Small intestine (tissue), 7 donors: ENCODE data around the gene BCAP31. TPM values are rescaled to one million over a fixed set of nuclear protein-coding genes. Genes with fewer than 3 reads are reported as not detected.
A peak's percentile ranks its signal among the peaks of the same experiment; 100 is the strongest.
"Not testable (repeated sequence)": the region's sequence is repeated elsewhere in the genome, so short reads cannot be mapped to it uniquely, and the experiment has no call there.

ENCODE experiments used
- DNase-seq, 2 donors: peaks; one replicate each; pipeline versions ENCODE4 v3.0.0 to v3.0.0-alpha.2; 2013
- FAIRE-seq: peaks from 2 replicates; lab custom pipeline; 2012; peaks lifted over from hg19 to GRCh38; lab: Jason Lieb, UNC
- H3K27ac ChIP-seq, 3 donors: one replicate each; pipeline ENCODE4 v1.5.1; 2013; ENCODE audit warnings: low read length in 2 of 3, mild to moderate bottlenecking in 2 of 3, control low read depth in 1 of 3, inconsistent platforms in 1 of 3, low read depth in 1 of 3, moderate library complexity in 1 of 3
- H3K27me3 ChIP-seq, 3 donors: one replicate each; pipeline ENCODE4 v1.6.1; 2013; ENCODE audit warnings: low read length in 3 of 3, inconsistent platforms in 1 of 3; ENCODE audit not compliant: control insufficient read depth in 3 of 3, insufficient read depth in 3 of 3
- H3K36me3 ChIP-seq, 3 donors: one replicate each; pipeline ENCODE4 v1.6.1; 2013; ENCODE audit warnings: low read length in 3 of 3, inconsistent platforms in 1 of 3, low read depth in 1 of 3, mild to moderate bottlenecking in 1 of 3, moderate library complexity in 1 of 3; ENCODE audit not compliant: control insufficient read depth in 3 of 3, insufficient read depth in 2 of 3
- H3K4me1 ChIP-seq, 3 donors: one replicate each; pipeline ENCODE4 v1.6.1; 2013; ENCODE audit warnings: low read length in 2 of 3, inconsistent platforms in 1 of 3, low read depth in 1 of 3, mild to moderate bottlenecking in 1 of 3, moderate library complexity in 1 of 3; ENCODE audit not compliant: control insufficient read depth in 3 of 3, insufficient read depth in 2 of 3
- H3K4me3 ChIP-seq, 3 donors: one replicate each; pipeline ENCODE4 v1.5.1; 2013; ENCODE audit warnings: low read length in 3 of 3, control low read depth in 1 of 3, inconsistent platforms in 1 of 3, low read depth in 1 of 3, mild to moderate bottlenecking in 1 of 3, moderate library complexity in 1 of 3
- H3K9me3 ChIP-seq, 2 donors: one replicate each; pipeline ENCODE4 v1.6.1; 2013; ENCODE audit warnings: low read depth in 1 of 2, low read length in 1 of 2; ENCODE audit not compliant: control insufficient read depth in 2 of 2, insufficient read depth in 1 of 2
- WGBS, 3 donors: extraction: QIAGEN DNeasy Blood & Tissue Kit; methylation state at CpG; one replicate each; pipeline ENCODE4 v1.1.7; 2013; 5-methylcytosine and 5-hydroxymethylcytosine counted together
- polyA plus RNA-seq, 4 donors: library from polyadenylated mRNA; stranded (reverse) in 3 of 4; unstranded in 1 of 4; fragments of 200-250 nt in 3 of 4; fragments of 120-200 nt in 1 of 4; gene quantifications; one replicate each; pipeline versions ENCODE4 v1.2.1 to v1.2.3, GENCODE V29; 2013
- donor health status: healthy with polysubstance abuse.
- donor health status: control.
- donor health status: control.
- donor health status: Bipolar disorder and iron deficiency.
- donor health status: healthy.

BCAP31 gene
- polyA plus RNA-seq, 4 donors = 68.4 to 243 (median 152) TPM

- not testable (repeated sequence) for FAIRE-seq, H3K27ac ChIP-seq, H3K4me3 ChIP-seq, DNase-seq, H3K9me3 ChIP-seq, H3K27me3 ChIP-seq
- peaks cover 0 to 10% (median 0%) of the 10 kb centered on the region in 3 donors for H3K4me1 ChIP-seq
- peaks cover 0 to 91% (median 0%) of the 10 kb centered on the region in 3 donors for H3K36me3 ChIP-seq
- 84 to 88% (median 84%) methylated on average over 13 to 16 of the region's 16 CpGs for WGBS, 3 donors
These were observed 29.9 kb downstream of the BCAP31 start for GRCh38 chrX:153694256-153694655.

GRCh38 chrX:153693216-153694086, 30.7 kb downstream of the BCAP31 start:
- H3K36me3 ChIP-seq = peaks cover 0 to 83% (median 0%) of the 10 kb centered on the region in 3 donors
- H3K27me3 ChIP-seq = no peaks in the 10 kb centered on the region
- no peak overlapping the region for H3K4me3 ChIP-seq
- DNase-seq (no peak), FAIRE-seq (no peak)
- H3K4me1 ChIP-seq = peaks cover 0 to 5% (median 0%) of the 10 kb centered on the region in 3 donors
- H3K27ac ChIP-seq = no peak overlapping the region
- WGBS, 3 donors = 76 to 83% (median 81%) methylated on average over 17 to 31 of the region's 31 CpGs
- H3K9me3 ChIP-seq = no peaks in the 10 kb centered on the region

GRCh38 chrX:153692611-153693156, 31.5 kb downstream of the BCAP31 start:
- WGBS, 3 donors = 71 to 73% (median 73%) methylated on average over 20 to 24 of the region's 24 CpGs
- DNase-seq = no peak
- no peak overlapping the region for H3K27ac ChIP-seq
- H3K27me3 ChIP-seq = no peaks in the 10 kb centered on the region
- no peak overlapping the region for H3K4me3 ChIP-seq
- H3K36me3 ChIP-seq = peaks cover 0 to 77% (median 0%) of the 10 kb centered on the region in 3 donors
- peaks cover 0 to 2% (median 0%) of the 10 kb centered on the region in 3 donors for H3K4me1 ChIP-seq
- H3K9me3 ChIP-seq = no peaks in the 10 kb centered on the region
- no peak for FAIRE-seq

GRCh38 chrX:153692003-153692402, 32.2 kb downstream of the BCAP31 start:
- no peak overlapping the region for H3K4me3 ChIP-seq
- no peaks in the 10 kb centered on the region for H3K9me3 ChIP-seq
- WGBS, 3 donors = 51 to 69% (median 61%) methylated on average over 4 of the region's 4 CpGs
- DNase-seq (no peak), FAIRE-seq (no peak)
- H3K36me3 ChIP-seq = peaks cover 0 to 70% (median 0%) of the 10 kb centered on the region in 3 donors
- H3K27me3 ChIP-seq = no peaks in the 10 kb centered on the region
- H3K27ac ChIP-seq = no peak overlapping the region
- H3K4me1 ChIP-seq = peaks cover 0 to 2% (median 0%) of the 10 kb centered on the region in 3 donors

GRCh38 chrX:153691032-153691827, 33.0 kb downstream of the BCAP31 start:
- not testable (repeated sequence) for H3K9me3 ChIP-seq, H3K4me1 ChIP-seq, H3K27me3 ChIP-seq, FAIRE-seq, H3K4me3 ChIP-seq, H3K27ac ChIP-seq, DNase-seq
- peaks cover 0 to 63% (median 0%) of the 10 kb centered on the region in 3 donors for H3K36me3 ChIP-seq
- 87 to 88% (median 88%) methylated on average over 15 to 21 of the region's 21 CpGs for WGBS, 3 donors

GRCh38 chrX:153690466-153690865, 33.7 kb downstream of the BCAP31 start:
- DNase-seq (no peak), FAIRE-seq (no peak)
- H3K27ac ChIP-seq = peak overlapping the region in 1 of 3 donors; percentile 22
- H3K9me3 ChIP-seq = no peaks in the 10 kb centered on the region
- H3K27me3 ChIP-seq = no peaks in the 10 kb centered on the region
- 63 to 83% (median 82%) methylated on average over 10 to 14 of the region's 14 CpGs for WGBS, 3 donors
- peak overlapping the region in 2 of 3 donors; percentile 9 to 43 for H3K4me3 ChIP-seq
- H3K36me3 ChIP-seq = peaks cover 0 to 55% (median 0%) of the 10 kb centered on the region in 3 donors
- H3K4me1 ChIP-seq = peaks cover 0 to 11% (median 0%) of the 10 kb centered on the region in 3 donors

GRCh38 chrX:153689654-153690465, 34.3 kb downstream of the BCAP31 start:
- FAIRE-seq (no peak), DNase-seq (no peak)
- Histone ChIP-seq H3K27ac (peak overlapping the region in 1 of 3 donors; percentile 22), H3K4me3 (peak overlapping the region in 2 of 3 donors; percentile 43 to 71), H3K9me3 (no peaks in the 10 kb centered on the region), H3K27me3 (no peaks in the 10 kb centered on the region), H3K4me1 (peaks cover 0 to 17% (median 0%) of the 10 kb centered on the region in 3 donors), H3K36me3 (peaks cover 0 to 52% (median 0%) of the 10 kb centered on the region in 3 donors)
- 59 to 86% (median 80%) methylated on average over 10 to 19 of the region's 19 CpGs for WGBS, 3 donors
